CD8-positive, alpha-beta memory T cell (primary cell): Measurements from ENCODE around the gene ZNF385B. TPM values are rescaled to one million over a fixed set of nuclear protein-coding genes. Genes with fewer than 3 reads are reported as not detected.

Experiments
- CTCF ChIA-PET: fragments of 350-600 bp; sonication (Branson Sonifier 250); formaldehyde crosslinking; loops from one replicate; lab custom pipeline; 2021; ENCODE audit warnings: antibody characterized with exemption; lab: Charles Lee
- POLR2A ChIA-PET: fragments of 350-600 bp; sonication (Branson Sonifier 250); formaldehyde crosslinking; loops from one replicate; lab custom pipeline; 2021; ENCODE audit warnings: antibody characterized with exemption; lab: Charles Lee
- DNase-seq, 5 donors: peaks; one replicate each; pipeline versions ENCODE4 v3.0.0 to v3.0.0-alpha.2; 2020 to 2022; ENCODE audit warnings: mixed read lengths in 1 of 5
- H3K27ac ChIP-seq: one replicate; pipeline ENCODE4 v1.7.0; 2013; ENCODE audit warnings: low read depth, mild to moderate bottlenecking, low read length, moderate library complexity
- H3K27me3 ChIP-seq: 2 replicates; pipeline ENCODE4 v1.7.0; 2013; ENCODE audit warnings: low read length, mild to moderate bottlenecking; ENCODE audit not compliant: insufficient read depth, poor library complexity, severe bottlenecking
- H3K36me3 ChIP-seq: 2 replicates; pipeline ENCODE4 v1.7.0; 2013; ENCODE audit warnings: mild to moderate bottlenecking, low read length, moderate library complexity; ENCODE audit not compliant: insufficient read depth
- H3K4me1 ChIP-seq: 2 replicates; pipeline ENCODE4 v1.7.0; 2013; ENCODE audit warnings: mild to moderate bottlenecking, low read length, moderate library complexity; ENCODE audit not compliant: insufficient read depth
- H3K4me3 ChIP-seq: 2 replicates; pipeline ENCODE4 v1.7.0; 2013; ENCODE audit warnings: mild to moderate bottlenecking, low read length
- H3K9me3 ChIP-seq: 2 replicates; pipeline ENCODE4 v1.7.0; 2013; ENCODE audit warnings: mild to moderate bottlenecking, low read length
- H3K27ac Mint-ChIP-seq, 8 donors: one replicate each; pipeline ENCODE4 v1.8.0; 2020 to 2021; ENCODE audit warnings: mixed read lengths in 8 of 8, mild to moderate bottlenecking in 6 of 8, inconsistent platforms in 3 of 8, moderate library complexity in 3 of 8
- H3K27me3 Mint-ChIP-seq, 2 donors: one replicate each; pipeline ENCODE4 v1.8.0; 2020 to 2021; ENCODE audit warnings: mixed read lengths in 2 of 2, mild to moderate bottlenecking in 1 of 2, moderate library complexity in 1 of 2
- H3K36me3 Mint-ChIP-seq, 3 donors: one replicate each; pipeline ENCODE4 v1.8.0; 2020 to 2021; ENCODE audit warnings: mixed read lengths in 3 of 3, inconsistent platforms in 1 of 3, mild to moderate bottlenecking in 1 of 3
- H3K4me1 Mint-ChIP-seq, 3 donors: one replicate each; pipeline ENCODE4 v1.8.0; 2020 to 2021; ENCODE audit warnings: mixed read lengths in 3 of 3, inconsistent platforms in 1 of 3, mild to moderate bottlenecking in 1 of 3
- H3K4me3 Mint-ChIP-seq, 7 donors: one replicate each; pipeline ENCODE4 v1.8.0; 2020 to 2021; ENCODE audit warnings: mixed read lengths in 7 of 7, mild to moderate bottlenecking in 6 of 7, moderate library complexity in 4 of 7, inconsistent platforms in 2 of 7
- H3K9me3 Mint-ChIP-seq, 5 donors: one replicate each; pipeline ENCODE4 v1.8.0; 2020 to 2022; ENCODE audit warnings: mixed read lengths in 5 of 5, mild to moderate bottlenecking in 3 of 5, moderate library complexity in 2 of 5, inconsistent platforms in 1 of 5
- polyA plus RNA-seq: library from polyadenylated mRNA; unstranded; fragments of 300-500 nt; fragmentation: Illumina TruSeq; gene quantifications from one replicate; pipeline ENCODE4 v1.2.3, GENCODE V29; 2021
- total RNA-seq, 2 experiments: library from RNA; stranded (reverse); gene quantifications; one replicate each; pipeline ENCODE4 v1.2.3, GENCODE V29; 2021

The ZNF385B gene
- total and polyA plus RNA-seq, 3 experiments from 2014 or later, result not detected

DNA sequence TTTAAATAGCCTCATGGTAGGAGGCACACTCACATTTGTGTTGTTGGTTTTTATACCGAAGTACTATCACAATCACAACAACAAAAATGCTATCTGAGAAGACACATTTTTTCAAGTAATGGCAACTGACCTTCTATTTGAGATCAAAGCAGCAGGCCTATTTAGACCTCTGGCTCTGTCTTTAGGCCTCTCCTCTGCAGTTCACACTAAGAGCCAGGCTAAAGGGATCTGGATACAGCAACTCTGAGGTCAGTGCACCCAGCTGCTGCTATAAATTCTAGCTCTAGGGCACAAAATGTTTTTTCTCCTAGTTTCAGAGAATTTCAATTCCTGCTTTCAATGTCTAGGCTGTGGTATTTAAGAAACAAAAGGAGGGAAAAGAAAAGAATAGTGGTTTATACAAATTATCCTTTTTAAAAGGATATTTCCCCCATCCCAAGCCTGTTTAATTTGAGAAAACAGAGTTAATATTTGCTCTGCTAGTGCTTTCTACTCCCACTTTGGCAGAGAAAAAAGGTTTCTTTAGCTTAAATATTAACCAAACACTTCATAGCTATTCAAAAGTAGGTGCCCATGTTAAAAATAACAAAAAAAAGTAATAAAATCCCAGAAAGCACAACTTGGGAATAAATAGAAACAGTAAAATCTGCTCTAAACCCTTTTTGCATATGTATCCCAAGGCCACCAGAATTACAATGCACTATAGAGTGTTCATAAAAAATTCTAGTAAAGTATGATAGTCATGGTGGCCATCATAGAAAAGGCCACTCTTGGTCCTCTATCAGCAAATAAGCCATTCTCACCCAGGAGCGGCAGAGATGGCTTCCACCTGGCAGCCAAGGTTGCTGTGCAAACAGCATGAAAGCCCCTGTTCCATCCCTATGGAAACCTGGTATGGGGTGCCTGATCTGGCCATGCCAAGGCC is 303.1 kb downstream of the ZNF385B start:
- Mint-ChIP-seq H3K4me3 (no peak overlapping the region), H3K4me1 (no peaks in the 10 kb centered on the region), H3K36me3 (no peaks in the 10 kb centered on the region), H3K27me3 (no peaks in the 10 kb centered on the region), H3K9me3 (peaks cover 0 to 4% (median 1%) of the 10 kb centered on the region in 5 donors), H3K27ac (no peak overlapping the region)
- no peaks in the 10 kb centered on the region for H3K27me3 ChIP-seq
- ChIA-PET CTCF (no interaction called here), POLR2A (no interaction called here)
- H3K36me3 ChIP-seq, result no peaks in the 10 kb centered on the region
- no peak overlapping the region for H3K27ac ChIP-seq
- no peaks in the 10 kb centered on the region for H3K4me1 ChIP-seq
- no peaks in the 10 kb centered on the region for H3K9me3 ChIP-seq
- DNase-seq, result no peak
- H3K4me3 ChIP-seq, result no peak overlapping the region

DNA sequence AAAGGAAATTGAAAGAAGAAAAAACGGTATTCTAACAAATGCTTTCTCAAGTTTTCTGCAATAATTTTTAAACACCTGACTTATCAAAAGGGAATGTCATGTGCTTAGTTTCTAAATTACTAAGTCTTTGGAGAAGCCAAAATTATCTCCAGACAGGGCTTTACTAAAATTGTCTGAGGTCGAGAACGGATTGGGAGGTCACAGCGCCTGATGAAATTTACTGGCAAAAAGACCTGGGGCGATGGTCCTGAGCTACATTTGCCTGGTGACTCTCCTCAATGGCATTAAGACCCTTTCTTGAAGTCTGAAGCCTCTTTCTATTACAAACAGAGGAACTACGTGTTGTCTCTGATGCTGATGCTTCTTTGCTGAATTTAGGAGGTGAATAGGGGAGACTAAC is 305.0 kb downstream of the ZNF385B start:
- H3K4me3 ChIP-seq, result no peak overlapping the region
- CTCF ChIA-PET, result no interaction called here
- H3K4me1 ChIP-seq, result no peaks in the 10 kb centered on the region
- no peaks in the 10 kb centered on the region for H3K27me3 ChIP-seq
- no peaks in the 10 kb centered on the region for H3K36me3 ChIP-seq
- DNase-seq, result no peak
- no peaks in the 10 kb centered on the region for H3K9me3 ChIP-seq
- Mint-ChIP-seq H3K4me3 (no peak overlapping the region), H3K9me3 (peaks cover 0 to 4% (median 1%) of the 10 kb centered on the region in 5 donors), H3K27me3 (no peaks in the 10 kb centered on the region), H3K36me3 (no peaks in the 10 kb centered on the region), H3K4me1 (no peaks in the 10 kb centered on the region), H3K27ac (no peak overlapping the region)
- POLR2A ChIA-PET, result no interaction called here
- H3K27ac ChIP-seq, result no peak overlapping the region

DNA sequence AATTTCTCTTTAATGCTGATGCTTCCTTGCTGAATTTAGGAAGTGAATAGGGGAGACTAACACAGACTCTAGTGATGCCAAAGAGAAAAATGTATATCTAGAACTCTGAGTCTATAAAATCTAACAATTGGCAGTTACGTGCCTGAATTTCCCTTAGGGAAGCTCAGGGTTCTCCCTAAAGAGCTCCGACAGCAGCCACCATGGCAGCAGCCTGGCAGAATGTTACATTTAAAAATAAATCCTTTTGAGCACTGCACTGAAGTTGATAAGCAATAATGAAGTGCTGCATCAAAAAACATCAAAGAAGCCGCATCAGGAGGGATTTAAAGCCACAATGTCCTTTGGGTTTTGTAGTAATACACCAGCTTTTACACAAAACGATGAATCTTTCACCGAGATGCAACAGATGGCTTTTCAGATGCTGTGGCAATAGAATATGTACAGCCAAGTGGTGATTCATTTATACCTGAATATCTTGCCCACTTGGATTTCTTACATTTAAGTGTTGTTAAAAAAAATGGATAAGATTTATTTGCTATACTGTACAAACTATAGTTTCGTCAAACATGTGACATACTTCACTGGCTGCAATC is 305.6 kb downstream of the ZNF385B start:
- Histone ChIP-seq H3K4me1 (no peaks in the 10 kb centered on the region), H3K27me3 (no peaks in the 10 kb centered on the region), H3K36me3 (no peaks in the 10 kb centered on the region), H3K4me3 (no peak overlapping the region), H3K9me3 (no peaks in the 10 kb centered on the region), H3K27ac (no peak overlapping the region)
- H3K27ac Mint-ChIP-seq, result no peak overlapping the region
- ChIA-PET POLR2A (no interaction called here), CTCF (no interaction called here)
- no peak overlapping the region for H3K4me3 Mint-ChIP-seq
- H3K36me3 Mint-ChIP-seq, result no peaks in the 10 kb centered on the region
- no peaks in the 10 kb centered on the region for H3K4me1 Mint-ChIP-seq
- peaks cover 0 to 4% (median 1%) of the 10 kb centered on the region in 5 donors for H3K9me3 Mint-ChIP-seq
- H3K27me3 Mint-ChIP-seq, result no peaks in the 10 kb centered on the region
- no peak for DNase-seq

DNA sequence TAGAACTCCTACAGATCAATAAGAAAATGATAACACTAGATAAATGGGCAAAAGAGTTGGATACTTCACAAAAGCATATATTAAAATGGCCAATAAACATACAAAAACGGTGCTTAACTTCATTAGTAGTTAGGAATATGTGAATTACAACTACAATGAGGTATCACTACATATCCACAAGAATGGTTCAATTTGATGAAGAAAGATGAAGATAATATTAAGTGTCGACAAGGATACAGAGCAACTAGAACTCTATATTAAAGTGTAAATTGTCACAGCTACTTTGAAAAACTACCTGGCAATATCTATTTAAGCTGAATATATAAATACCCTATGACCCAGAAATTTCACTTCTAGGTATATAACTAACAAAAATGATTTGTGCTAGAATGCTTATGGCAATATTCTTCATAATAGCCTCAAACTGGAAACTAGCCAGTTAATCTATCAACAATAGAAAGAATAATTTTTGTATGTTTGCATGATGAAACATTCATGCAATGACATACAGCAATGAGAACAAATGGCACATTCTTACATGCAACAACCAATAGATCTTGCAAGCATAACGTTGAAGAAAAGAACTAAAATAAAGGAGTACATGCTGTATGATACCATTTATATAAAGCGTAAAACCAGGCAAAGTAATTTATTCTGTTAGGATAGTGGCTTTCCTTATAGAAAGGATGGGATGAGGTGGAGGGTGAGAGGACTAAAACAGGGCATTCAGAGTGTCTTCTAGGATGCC is 306.6 kb downstream of the ZNF385B start:
- Histone ChIP-seq H3K9me3 (no peaks in the 10 kb centered on the region), H3K4me1 (no peaks in the 10 kb centered on the region), H3K27ac (no peak overlapping the region), H3K36me3 (no peaks in the 10 kb centered on the region), H3K27me3 (no peaks in the 10 kb centered on the region), H3K4me3 (no peak overlapping the region)
- H3K27ac Mint-ChIP-seq, result no peak overlapping the region
- H3K4me3 Mint-ChIP-seq, result no peak overlapping the region
- ChIA-PET POLR2A (no interaction called here), CTCF (no interaction called here)
- H3K27me3 Mint-ChIP-seq, result no peaks in the 10 kb centered on the region
- H3K9me3 Mint-ChIP-seq, result peaks cover 0 to 3% (median 1%) of the 10 kb centered on the region in 5 donors
- no peak for DNase-seq
- no peaks in the 10 kb centered on the region for H3K36me3 Mint-ChIP-seq
- H3K4me1 Mint-ChIP-seq, result no peaks in the 10 kb centered on the region

DNA sequence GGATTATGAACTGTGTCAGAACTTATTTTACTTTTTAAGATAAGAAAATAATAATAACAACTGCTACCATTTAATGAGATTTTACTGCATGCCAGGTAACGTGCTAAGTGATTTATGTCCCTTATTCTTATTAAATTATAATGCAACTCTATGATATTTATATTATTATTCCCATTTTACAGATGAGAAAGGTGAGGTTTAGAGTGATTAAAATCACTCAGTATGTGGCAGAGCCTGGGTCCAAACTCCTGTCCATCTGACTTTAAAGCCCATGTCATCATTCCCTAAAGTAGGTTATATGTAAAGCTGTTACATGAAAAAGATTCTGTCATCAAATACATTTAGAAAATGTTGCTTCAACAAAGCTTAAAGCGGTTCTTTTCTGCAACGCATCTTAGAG is 308.0 kb downstream of the ZNF385B start:
- Mint-ChIP-seq H3K27ac (no peak overlapping the region), H3K9me3 (peaks cover 0 to 2% (median 0%) of the 10 kb centered on the region in 5 donors), H3K36me3 (no peaks in the 10 kb centered on the region), H3K4me1 (no peaks in the 10 kb centered on the region), H3K27me3 (no peaks in the 10 kb centered on the region), H3K4me3 (no peak overlapping the region)
- Histone ChIP-seq H3K4me3 (no peak overlapping the region), H3K9me3 (no peaks in the 10 kb centered on the region), H3K36me3 (no peaks in the 10 kb centered on the region), H3K27me3 (no peaks in the 10 kb centered on the region), H3K27ac (no peak overlapping the region), H3K4me1 (no peaks in the 10 kb centered on the region)
- no peak for DNase-seq
- CTCF ChIA-PET, result no interaction called here
- POLR2A ChIA-PET, result no interaction called here

DNA sequence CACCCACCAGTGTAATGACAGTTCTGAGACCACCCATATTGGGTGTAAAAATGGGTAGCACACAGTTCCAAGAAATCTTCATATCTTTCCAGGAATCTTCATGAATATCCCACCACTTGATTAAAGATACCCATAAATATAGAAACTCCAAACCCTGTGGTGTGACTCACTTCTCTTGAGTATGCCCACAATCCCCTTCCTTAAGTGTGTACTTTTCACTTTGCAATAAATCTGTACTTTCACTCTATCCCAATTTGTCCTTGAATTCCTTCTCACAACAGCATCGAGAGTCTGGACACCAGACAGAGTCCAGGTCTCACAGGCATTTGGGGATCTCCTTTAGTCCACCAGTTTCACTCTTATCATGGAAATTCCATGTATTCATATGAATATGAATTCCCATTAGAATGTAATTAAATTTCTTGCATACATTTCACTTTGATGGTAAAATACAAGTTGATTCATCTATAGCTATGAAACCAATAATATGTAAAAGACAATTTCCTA is 309.8 kb downstream of the ZNF385B start:
- DNase-seq, result no peak
- Histone ChIP-seq H3K27ac (no peak overlapping the region), H3K4me1 (no peaks in the 10 kb centered on the region), H3K9me3 (no peaks in the 10 kb centered on the region), H3K4me3 (no peak overlapping the region), H3K36me3 (no peaks in the 10 kb centered on the region), H3K27me3 (no peaks in the 10 kb centered on the region)
- Mint-ChIP-seq H3K36me3 (no peaks in the 10 kb centered on the region), H3K4me1 (no peaks in the 10 kb centered on the region), H3K4me3 (no peak overlapping the region), H3K9me3 (peaks cover 0 to 2% (median 0%) of the 10 kb centered on the region in 5 donors), H3K27me3 (no peaks in the 10 kb centered on the region), H3K27ac (no peak overlapping the region)
- CTCF ChIA-PET, result no interaction called here
- POLR2A ChIA-PET, result no interaction called here

DNA sequence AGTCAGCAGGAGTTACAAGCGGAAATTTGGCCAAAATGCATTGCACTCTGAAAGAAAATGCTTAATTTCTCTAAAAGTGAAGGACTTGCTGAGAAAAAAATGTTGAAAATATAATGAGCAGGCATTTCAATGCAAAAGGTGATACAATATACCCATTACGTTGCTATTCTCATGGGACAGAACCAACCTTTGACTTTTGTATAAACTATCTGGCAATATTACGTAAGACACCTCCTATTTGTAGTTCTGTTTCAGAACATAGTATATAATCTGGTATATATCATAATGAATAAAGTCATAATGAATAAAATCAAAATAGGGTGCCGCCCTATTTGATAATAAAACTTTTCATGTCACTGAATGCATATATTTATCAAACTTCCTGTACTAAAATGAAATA is 310.6 kb downstream of the ZNF385B start:
- Mint-ChIP-seq H3K4me1 (no peaks in the 10 kb centered on the region), H3K9me3 (peaks cover 0 to 5% (median 0%) of the 10 kb centered on the region in 5 donors), H3K36me3 (no peaks in the 10 kb centered on the region), H3K4me3 (no peak overlapping the region), H3K27me3 (no peaks in the 10 kb centered on the region), H3K27ac (no peak overlapping the region)
- Histone ChIP-seq H3K36me3 (no peaks in the 10 kb centered on the region), H3K27ac (no peak overlapping the region), H3K4me3 (no peak overlapping the region), H3K4me1 (no peaks in the 10 kb centered on the region), H3K27me3 (no peaks in the 10 kb centered on the region), H3K9me3 (no peaks in the 10 kb centered on the region)
- ChIA-PET POLR2A (no interaction called here), CTCF (no interaction called here)
- DNase-seq, result no peak

DNA sequence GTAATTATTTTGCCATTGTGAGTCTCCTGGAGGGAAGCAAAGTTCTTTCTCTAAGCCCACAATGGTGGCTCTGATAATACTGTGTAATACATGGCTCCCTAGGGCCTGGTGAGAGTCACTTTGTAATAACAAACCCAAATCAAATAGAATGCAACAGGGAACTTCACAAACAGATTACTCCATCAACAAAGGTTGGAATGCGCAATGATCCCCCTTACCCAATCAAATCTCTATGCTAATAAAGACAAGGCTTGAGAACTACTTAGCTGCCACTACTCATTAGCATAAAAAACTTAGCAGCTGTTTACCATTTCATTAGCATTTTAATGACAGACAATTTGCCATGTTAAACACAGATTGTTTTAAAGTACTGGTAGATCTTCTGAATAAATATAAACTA is 311.2 kb downstream of the ZNF385B start:
- Histone ChIP-seq H3K9me3 (no peaks in the 10 kb centered on the region), H3K27me3 (no peaks in the 10 kb centered on the region), H3K4me1 (no peaks in the 10 kb centered on the region), H3K36me3 (no peaks in the 10 kb centered on the region), H3K4me3 (no peak overlapping the region), H3K27ac (no peak overlapping the region)
- ChIA-PET CTCF (no interaction called here), POLR2A (no interaction called here)
- Mint-ChIP-seq H3K27ac (no peak overlapping the region), H3K4me1 (no peaks in the 10 kb centered on the region), H3K36me3 (no peaks in the 10 kb centered on the region), H3K9me3 (peaks cover 0 to 5% (median 0%) of the 10 kb centered on the region in 5 donors), H3K27me3 (no peaks in the 10 kb centered on the region), H3K4me3 (no peak overlapping the region)
- DNase-seq, result no peak
